ENCODE data around the gene IER3.

The IER3 gene

GRCh38 chr6:30719791-30720737, 24.3 kb downstream of the IER3 start, which contains the start of gene TUBB (continued):
- TF ChIP-seq ZNF274 (IDR thresholded peaks at IDR 0.05; ENCODE audit: low read length), result no peak
- no peak for TF ChIP-seq ZNF274 (tag by site-specific recombination; IDR thresholded peaks at IDR 0.05; ENCODE audit: borderline replicate concordance)
- TF ChIP-seq ZNF416 (tag by site-specific recombination; IDR thresholded peaks at IDR 0.05), result no peak
- TF ChIP-seq ZNF202 (tag by site-specific recombination; IDR thresholded peaks at IDR 0.05; ENCODE audit: borderline replicate concordance), result no peak
- no peak for TF ChIP-seq OVOL3 (tag by site-specific recombination; IDR thresholded peaks at IDR 0.05)
- no peak for TF ChIP-seq SCRT1 (tag by site-specific recombination; IDR thresholded peaks at IDR 0.05; ENCODE audit: borderline replicate concordance)
- no peak for TF ChIP-seq ZNF626 (tag by site-specific recombination; IDR thresholded peaks at IDR 0.05)
- no peak for TF ChIP-seq ZNF549 (tag by site-specific recombination; IDR thresholded peaks at IDR 0.05)
- TF ChIP-seq ZNF2 (tag by site-specific recombination; IDR thresholded peaks at IDR 0.05), result 0 out of 2 replicates have a peak, but pooled peaks have one; percentile 42
- TF ChIP-seq ZBTB7A (tag by site-specific recombination; IDR thresholded peaks at IDR 0.05; ENCODE audit: low read depth), result no peak; the same call in 1 of the 2 replicates
- TF ChIP-seq ZNF501 (tag by site-specific recombination; IDR thresholded peaks at IDR 0.05), result peak; percentile 60; the same call in 1 of the 2 replicates
- TF ChIP-seq KLF1 (tag by site-specific recombination; IDR thresholded peaks at IDR 0.05), result peak; percentile 32; the same call in 1 of the 2 replicates
- TF ChIP-seq ZBTB11 (tag by site-specific recombination; conservative IDR thresholded peaks at IDR 0.05; ENCODE audit: low read depth), result no peak
- no peak for TF ChIP-seq SALL2 (tag by site-specific recombination; IDR thresholded peaks at IDR 0.05; ENCODE audit: borderline replicate concordance)
- TF ChIP-seq, protein P1, sequence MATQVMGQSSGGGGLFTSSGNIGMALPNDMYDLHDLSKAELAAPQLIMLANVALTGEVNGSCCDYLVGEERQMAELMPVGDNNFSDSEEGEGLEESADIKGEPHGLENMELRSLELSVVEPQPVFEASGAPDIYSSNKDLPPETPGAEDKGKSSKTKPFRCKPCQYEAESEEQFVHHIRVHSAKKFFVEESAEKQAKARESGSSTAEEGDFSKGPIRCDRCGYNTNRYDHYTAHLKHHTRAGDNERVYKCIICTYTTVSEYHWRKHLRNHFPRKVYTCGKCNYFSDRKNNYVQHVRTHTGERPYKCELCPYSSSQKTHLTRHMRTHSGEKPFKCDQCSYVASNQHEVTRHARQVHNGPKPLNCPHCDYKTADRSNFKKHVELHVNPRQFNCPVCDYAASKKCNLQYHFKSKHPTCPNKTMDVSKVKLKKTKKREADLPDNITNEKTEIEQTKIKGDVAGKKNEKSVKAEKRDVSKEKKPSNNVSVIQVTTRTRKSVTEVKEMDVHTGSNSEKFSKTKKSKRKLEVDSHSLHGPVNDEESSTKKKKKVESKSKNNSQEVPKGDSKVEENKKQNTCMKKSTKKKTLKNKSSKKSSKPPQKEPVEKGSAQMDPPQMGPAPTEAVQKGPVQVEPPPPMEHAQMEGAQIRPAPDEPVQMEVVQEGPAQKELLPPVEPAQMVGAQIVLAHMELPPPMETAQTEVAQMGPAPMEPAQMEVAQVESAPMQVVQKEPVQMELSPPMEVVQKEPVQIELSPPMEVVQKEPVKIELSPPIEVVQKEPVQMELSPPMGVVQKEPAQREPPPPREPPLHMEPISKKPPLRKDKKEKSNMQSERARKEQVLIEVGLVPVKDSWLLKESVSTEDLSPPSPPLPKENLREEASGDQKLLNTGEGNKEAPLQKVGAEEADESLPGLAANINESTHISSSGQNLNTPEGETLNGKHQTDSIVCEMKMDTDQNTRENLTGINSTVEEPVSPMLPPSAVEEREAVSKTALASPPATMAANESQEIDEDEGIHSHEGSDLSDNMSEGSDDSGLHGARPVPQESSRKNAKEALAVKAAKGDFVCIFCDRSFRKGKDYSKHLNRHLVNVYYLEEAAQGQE (tag by site-specific recombination; IDR thresholded peaks at IDR 0.05), result no peak
- TF ChIP-seq BCL11A (tag by site-specific recombination; IDR thresholded peaks at IDR 0.05; ENCODE audit: low read depth), result no peak
- no peak for TF ChIP-seq ZNF792 (tag by site-specific recombination; IDR thresholded peaks at IDR 0.05)
- TF ChIP-seq ZSCAN30 (tag by site-specific recombination; IDR thresholded peaks at IDR 0.05), result peak; percentile 54; the same call in 1 of the 2 replicates
- peak; percentile 98 for TF ChIP-seq SP2 (tag by site-specific recombination; IDR thresholded peaks at IDR 0.05)
- TF ChIP-seq ZFP41 (tag by site-specific recombination; IDR thresholded peaks at IDR 0.05; ENCODE audit: borderline replicate concordance), result no peak
- no peak for TF ChIP-seq ZFHX2 (tag by site-specific recombination; conservative IDR thresholded peaks at IDR 0.05)
- TF ChIP-seq YY1 (tag by site-specific recombination; IDR thresholded peaks at IDR 0.05), result no peak; the same call in 1 of the 2 replicates
- TF ChIP-seq ZNF629 (tag by site-specific recombination; IDR thresholded peaks at IDR 0.05), result peak; percentile 16; the same call in 1 of the 2 replicates
- TF ChIP-seq, protein P2, sequence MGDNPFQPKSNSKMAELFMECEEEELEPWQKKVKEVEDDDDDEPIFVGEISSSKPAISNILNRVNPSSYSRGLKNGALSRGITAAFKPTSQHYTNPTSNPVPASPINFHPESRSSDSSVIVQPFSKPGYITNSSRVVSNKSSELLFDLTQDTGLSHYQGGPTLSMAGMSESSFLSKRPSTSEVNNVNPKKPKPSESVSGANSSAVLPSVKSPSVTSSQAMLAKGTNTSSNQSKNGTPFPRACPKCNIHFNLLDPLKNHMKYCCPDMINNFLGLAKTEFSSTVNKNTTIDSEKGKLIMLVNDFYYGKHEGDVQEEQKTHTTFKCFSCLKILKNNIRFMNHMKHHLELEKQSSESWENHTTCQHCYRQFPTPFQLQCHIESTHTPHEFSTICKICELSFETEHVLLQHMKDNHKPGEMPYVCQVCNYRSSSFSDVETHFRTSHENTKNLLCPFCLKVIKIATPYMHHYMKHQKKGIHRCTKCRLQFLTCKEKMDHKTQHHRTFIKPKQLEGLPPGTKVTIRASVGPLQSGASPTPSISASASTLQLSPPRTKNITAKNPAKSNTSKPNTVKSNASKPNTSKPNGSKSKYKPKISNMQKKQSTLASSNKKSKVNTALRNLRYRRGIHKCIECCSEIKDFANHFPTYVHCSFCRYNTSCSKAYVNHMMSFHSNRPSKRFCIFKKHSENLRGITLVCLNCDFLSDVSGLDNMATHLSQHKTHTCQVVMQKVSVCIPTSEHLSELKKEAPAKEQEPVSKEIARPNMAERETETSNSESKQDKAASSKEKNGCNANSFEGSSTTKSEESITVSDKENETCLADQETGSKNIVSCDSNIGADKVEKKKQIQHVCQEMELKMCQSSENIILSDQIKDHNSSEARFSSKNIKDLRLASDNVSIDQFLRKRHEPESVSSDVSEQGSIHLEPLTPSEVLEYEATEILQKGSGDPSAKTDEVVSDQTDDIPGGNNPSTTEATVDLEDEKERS (tag by site-specific recombination; IDR thresholded peaks at IDR 0.05), result no peak
- peak; percentile 96 for TF ChIP-seq PRDM1 (tag by site-specific recombination; IDR thresholded peaks at IDR 0.05)
- TF ChIP-seq ZNF76 (tag by site-specific recombination; IDR thresholded peaks at IDR 0.05; ENCODE audit: borderline replicate concordance, low read depth), result peak; percentile 94
- TF ChIP-seq ZFP3 (tag by site-specific recombination; IDR thresholded peaks at IDR 0.05; ENCODE audit: low read depth), result no peak
- TF ChIP-seq ZSCAN23 (tag by site-specific recombination; IDR thresholded peaks at IDR 0.05), result 0 out of 2 replicates have a peak, but pooled peaks have one; percentile 12
- 0 out of 2 replicates have a peak, but pooled peaks have one; percentile 60 for TF ChIP-seq YY2 (tag by site-specific recombination; IDR thresholded peaks at IDR 0.05)
- TF ChIP-seq ZEB2 (tag by site-specific recombination; IDR thresholded peaks at IDR 0.05), result no peak; the same call in 1 of the 2 replicates
